KBM-7 (cell line): ENCODE data around the gene TOMM20.
"Not testable (repeated sequence)": the region's sequence is repeated elsewhere in the genome, so short reads cannot be mapped to it uniquely, and the experiment has no call there.

Experiments
- DNase-seq: peaks from one replicate; pipeline ENCODE4 v3.0.0-alpha.2; 2015
- in situ Hi-C: fragments of 300-500 bp; cut with MboI; formaldehyde crosslinking; loops from 2 replicates; pipeline ENCODE4 v1.14.3; 2020; ENCODE audit warnings: low sequenced_read_pairs, low pct_unique_long_range_greater_than_20kb, mixed read lengths

The TOMM20 gene

GRCh38 chr1:235128456-235129328 is at the start of gene TOMM20:
TSS of gene TOMM20 (minus strand) at chr1:235128837. CDS start at chr1:235128715, 122 bp downstream.
- in situ Hi-C loops, result no loop called here
- DNase-seq, result peak; percentile 98

GRCh38 chr1:235176486-235176885 is 47.8 kb upstream of the TOMM20 start:
- in situ Hi-C loops, result no loop called here
- no peak for DNase-seq

GRCh38 chr1:235169986-235170385 is 41.3 kb upstream of the TOMM20 start:
- in situ Hi-C loops, result no loop called here
- no peak for DNase-seq

- in situ Hi-C loops, result no loop called here
- no peak for DNase-seq
Measured at GRCh38 chr1:235168375-235168774, 39.7 kb upstream of the TOMM20 start.

- no peak for DNase-seq
- in situ Hi-C loops, result no loop called here
Measured at GRCh38 chr1:235161685-235162327, 33.2 kb upstream of the TOMM20 start.

- peak; percentile 95 for DNase-seq
- in situ Hi-C loops, result no loop called here
Measured at GRCh38 chr1:235160957-235161684, 32.5 kb upstream of the TOMM20 start, which contains the start of gene RBM34. TSS of gene RBM34 (minus strand) at chr1:235161250. CDS start at chr1:235161226, 24 bp downstream.

- DNase-seq, result no peak
- in situ Hi-C loops, result no loop called here
Measured at GRCh38 chr1:235160383-235160956, 31.8 kb upstream of the TOMM20 start.

GRCh38 chr1:235159930-235160329 is 31.3 kb upstream of the TOMM20 start:
- in situ Hi-C loops, result not testable (repeated sequence)
- DNase-seq, result peak; percentile 14

- DNase-seq, in situ Hi-C loops: not testable (repeated sequence)
Measured at GRCh38 chr1:235159284-235159683, 30.6 kb upstream of the TOMM20 start.

- in situ Hi-C loops, result no loop called here
- no peak for DNase-seq
Measured at GRCh38 chr1:235158680-235159079, 30.0 kb upstream of the TOMM20 start.

GRCh38 chr1:235157150-235157549 is 28.5 kb upstream of the TOMM20 start:
- no peak for DNase-seq
- in situ Hi-C loops, result no loop called here

GRCh38 chr1:235156740-235157139 is 28.1 kb upstream of the TOMM20 start:
- in situ Hi-C loops, result no loop called here
- DNase-seq, result no peak

GRCh38 chr1:235156265-235156664 is 27.6 kb upstream of the TOMM20 start:
- in situ Hi-C loops, result no loop called here
- DNase-seq, result no peak

- DNase-seq, result no peak
- in situ Hi-C loops, result no loop called here
Measured at GRCh38 chr1:235152235-235152634, 23.6 kb upstream of the TOMM20 start.

GRCh38 chr1:235151033-235151432 is 22.4 kb upstream of the TOMM20 start:
- DNase-seq, result no peak
- in situ Hi-C loops, result no loop called here

- DNase-seq, result no peak
- in situ Hi-C loops, result no loop called here
Measured at GRCh38 chr1:235149824-235150223, 21.2 kb upstream of the TOMM20 start.

GRCh38 chr1:235147269-235147668 is 18.6 kb upstream of the TOMM20 start:
- no peak for DNase-seq
- in situ Hi-C loops, result no loop called here

- in situ Hi-C loops, result no loop called here
- no peak for DNase-seq
Measured at GRCh38 chr1:235145639-235146038, 17.0 kb upstream of the TOMM20 start.

GRCh38 chr1:235142991-235143390 is 14.4 kb upstream of the TOMM20 start:
- in situ Hi-C loops, result no loop called here
- DNase-seq, result no peak
